SK-N-SH treated with all-trans-retinoic acid at 6 μM for 48 hours (cell line): ENCODE data around the gene SLITRK1.

Source experiments
- ATAC-seq: fragments of 200-7000 bp; cut with Tn5 transposase; 3 replicates; pipeline ENCODE4 v1.9.1; 2020; ENCODE audit warnings: mild to moderate bottlenecking, moderate library complexity
- ARNTL ChIP-seq: fragments of 450-650 bp; formaldehyde crosslinking; IDR thresholded peaks from 2 replicates; pipeline ENCODE4 v1.5.0; 2020; ENCODE audit warnings: low read depth, mild to moderate bottlenecking, moderate library complexity, borderline replicate concordance
- BACH2 ChIP-seq: fragments of 250-450 bp; sonication (Bioruptor Pico); IDR thresholded peaks from 2 replicates; pipeline ENCODE4 v1.9.0; 2021; ENCODE audit warnings: mild to moderate bottlenecking, borderline replicate concordance
- CSDC2 ChIP-seq: fragments of 250-450 bp; sonication (Bioruptor Pico); IDR thresholded peaks from 2 replicates; pipeline ENCODE4 v1.5.0; 2020; ENCODE audit warnings: mild to moderate bottlenecking, moderate library complexity
- GLIS3 ChIP-seq: fragments of 250-450 bp; sonication (Bioruptor Pico); IDR thresholded peaks from 2 replicates; pipeline ENCODE4 v1.5.0; 2020; ENCODE audit warnings: mild to moderate bottlenecking, moderate library complexity
- ISL1 ChIP-seq: fragments of 250-450 bp; sonication (Bioruptor Pico); IDR thresholded peaks from 2 replicates; pipeline ENCODE4 v2.1.2; 2022; ENCODE audit warnings: mild to moderate bottlenecking, moderate library complexity
- RARB ChIP-seq: fragments of 250-450 bp; sonication (Bioruptor Pico); IDR thresholded peaks from 2 replicates; pipeline ENCODE4 v1.8.0; 2021; ENCODE audit warnings: mild to moderate bottlenecking, moderate library complexity
- SNAI2 ChIP-seq: fragments of 250-450 bp; sonication (Bioruptor Pico); IDR thresholded peaks from 2 replicates; pipeline ENCODE4 v1.5.0; 2020; ENCODE audit warnings: mild to moderate bottlenecking, moderate library complexity
- TCF4 ChIP-seq: fragments of 250-450 bp; sonication (Bioruptor Pico); IDR thresholded peaks from 2 replicates; pipeline ENCODE4 v1.8.0; 2021; ENCODE audit warnings: mild to moderate bottlenecking, moderate library complexity, borderline replicate concordance
- TOX ChIP-seq: fragments of 250-450 bp; sonication (Bioruptor Pico); IDR thresholded peaks from 2 replicates; pipeline ENCODE4 v1.8.0; 2021; ENCODE audit warnings: mild to moderate bottlenecking, moderate library complexity, borderline replicate concordance
- ZFP3 ChIP-seq: fragments of 250-450 bp; sonication (Bioruptor Pico); IDR thresholded peaks from 2 replicates; pipeline ENCODE4 v1.5.0; 2020; ENCODE audit warnings: mild to moderate bottlenecking, moderate library complexity
- ZNF70 ChIP-seq: fragments of 450-650 bp; formaldehyde crosslinking; IDR thresholded peaks from 2 replicates; pipeline ENCODE4 v1.5.0; 2020; ENCODE audit warnings: mild to moderate bottlenecking, moderate library complexity
- ZNF8 ChIP-seq: fragments of 450-650 bp; formaldehyde crosslinking; IDR thresholded peaks from 2 replicates; pipeline ENCODE4 v1.5.0; 2020; ENCODE audit warnings: mild to moderate bottlenecking, moderate library complexity
- TF ChIP-seq, protein P1 (sequence below): fragments of 250-450 bp; sonication (Bioruptor Pico); IDR thresholded peaks from 2 replicates; pipeline ENCODE4 v1.5.0; 2020; ENCODE audit warnings: mild to moderate bottlenecking, moderate library complexity
- TF ChIP-seq, protein P2 (sequence below): fragments of 250-450 bp; sonication (Bioruptor Pico); IDR thresholded peaks from 2 replicates; pipeline ENCODE4 v1.8.0; 2020; ENCODE audit warnings: mild to moderate bottlenecking, moderate library complexity, borderline replicate concordance
- TF ChIP-seq, protein P3 (sequence below): fragments of 250-450 bp; sonication (Bioruptor Pico); IDR thresholded peaks from 2 replicates; pipeline ENCODE4 v1.5.1; 2020; ENCODE audit warnings: low read depth, mild to moderate bottlenecking, moderate library complexity
- TF ChIP-seq, protein P4 (sequence below): fragments of 250-450 bp; sonication (Bioruptor Pico); IDR thresholded peaks from 2 replicates; pipeline ENCODE4 v1.5.1; 2021; ENCODE audit warnings: mild to moderate bottlenecking, moderate library complexity
- TF ChIP-seq, protein P5 (sequence below): fragments of 250-450 bp; sonication (Bioruptor Pico); IDR thresholded peaks from 2 replicates; pipeline ENCODE4 v1.8.0; 2021; ENCODE audit warnings: low read depth, mild to moderate bottlenecking, moderate library complexity, borderline replicate concordance

Gene SLITRK1, protein sequence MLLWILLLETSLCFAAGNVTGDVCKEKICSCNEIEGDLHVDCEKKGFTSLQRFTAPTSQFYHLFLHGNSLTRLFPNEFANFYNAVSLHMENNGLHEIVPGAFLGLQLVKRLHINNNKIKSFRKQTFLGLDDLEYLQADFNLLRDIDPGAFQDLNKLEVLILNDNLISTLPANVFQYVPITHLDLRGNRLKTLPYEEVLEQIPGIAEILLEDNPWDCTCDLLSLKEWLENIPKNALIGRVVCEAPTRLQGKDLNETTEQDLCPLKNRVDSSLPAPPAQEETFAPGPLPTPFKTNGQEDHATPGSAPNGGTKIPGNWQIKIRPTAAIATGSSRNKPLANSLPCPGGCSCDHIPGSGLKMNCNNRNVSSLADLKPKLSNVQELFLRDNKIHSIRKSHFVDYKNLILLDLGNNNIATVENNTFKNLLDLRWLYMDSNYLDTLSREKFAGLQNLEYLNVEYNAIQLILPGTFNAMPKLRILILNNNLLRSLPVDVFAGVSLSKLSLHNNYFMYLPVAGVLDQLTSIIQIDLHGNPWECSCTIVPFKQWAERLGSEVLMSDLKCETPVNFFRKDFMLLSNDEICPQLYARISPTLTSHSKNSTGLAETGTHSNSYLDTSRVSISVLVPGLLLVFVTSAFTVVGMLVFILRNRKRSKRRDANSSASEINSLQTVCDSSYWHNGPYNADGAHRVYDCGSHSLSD

DNA sequence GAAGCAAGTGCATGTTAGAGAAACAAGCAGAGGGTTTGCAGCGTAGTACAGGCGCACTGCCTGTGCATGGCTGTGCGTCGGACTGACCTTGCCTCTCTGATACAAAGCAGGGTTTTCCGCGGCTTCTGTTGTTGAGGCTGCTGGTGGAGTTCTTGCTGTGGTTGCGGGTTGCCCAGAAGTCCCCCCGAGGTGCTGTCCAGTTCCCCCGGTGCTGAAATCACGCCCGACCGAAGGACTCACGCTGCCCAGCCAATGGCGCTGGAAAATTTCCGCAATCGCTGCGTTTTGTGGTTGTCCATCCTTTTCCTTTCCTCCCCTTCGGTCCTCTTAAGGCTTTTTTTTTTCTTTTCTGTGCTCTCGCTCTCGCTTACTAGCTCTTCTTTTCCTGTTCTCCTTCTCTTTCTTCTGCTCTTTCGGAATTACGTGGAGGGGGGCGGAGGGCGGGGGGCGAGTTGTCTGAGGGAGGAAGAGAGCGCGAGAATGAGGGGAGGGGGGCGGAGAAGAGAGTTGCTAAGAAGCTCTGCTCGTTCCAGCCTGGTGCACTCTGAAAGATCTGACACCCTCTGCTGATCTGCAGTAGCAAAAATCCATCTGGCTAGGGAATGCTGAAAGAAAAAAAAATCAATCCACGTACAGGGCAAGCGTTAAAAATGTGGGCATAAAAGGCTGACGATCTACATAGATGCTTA is at the start of gene SLITRK1:
Gene SLITRK1, minus strand, starts transcription at position 558 of the 689 bp plus-strand sequence. CDS start 967 bp downstream, outside the sequence.
- no peak for TF ChIP-seq GLIS3 (CRISPR knock-in tag)
- TF ChIP-seq TOX (CRISPR knock-in tag) = 0 out of 2 replicates have a peak, but pooled peaks have one; percentile 30
- TF ChIP-seq SNAI2 = no peak
- TF ChIP-seq ZFP3 (CRISPR knock-in tag) = peak; percentile 74; the same call in 1 of the 2 replicates
- ATAC-seq = peak; percentile 77

DNA sequence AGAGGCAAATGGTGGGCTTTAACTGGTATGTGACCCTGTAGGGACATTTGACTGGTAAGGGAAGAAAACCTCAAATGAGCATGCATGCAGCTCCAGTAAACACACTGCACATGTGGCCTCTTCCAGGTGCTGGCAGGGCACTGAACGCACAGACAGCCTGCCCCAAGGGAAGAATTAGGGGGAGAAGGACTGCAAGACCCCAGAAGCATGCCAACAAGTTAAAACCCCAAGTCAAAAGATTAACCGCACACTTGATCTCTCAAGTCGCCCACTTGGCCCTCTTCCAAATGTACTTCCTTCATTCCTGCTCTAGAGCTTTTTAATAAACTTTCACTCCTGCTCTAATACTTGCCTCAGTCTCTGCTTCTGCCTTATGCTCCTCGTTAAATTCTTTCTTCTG is 46.9 kb upstream of the SLITRK1 start:
- no peak for ATAC-seq
- no peak for TF ChIP-seq ISL1 (CRISPR knock-in tag)
- TF ChIP-seq, protein P1, sequence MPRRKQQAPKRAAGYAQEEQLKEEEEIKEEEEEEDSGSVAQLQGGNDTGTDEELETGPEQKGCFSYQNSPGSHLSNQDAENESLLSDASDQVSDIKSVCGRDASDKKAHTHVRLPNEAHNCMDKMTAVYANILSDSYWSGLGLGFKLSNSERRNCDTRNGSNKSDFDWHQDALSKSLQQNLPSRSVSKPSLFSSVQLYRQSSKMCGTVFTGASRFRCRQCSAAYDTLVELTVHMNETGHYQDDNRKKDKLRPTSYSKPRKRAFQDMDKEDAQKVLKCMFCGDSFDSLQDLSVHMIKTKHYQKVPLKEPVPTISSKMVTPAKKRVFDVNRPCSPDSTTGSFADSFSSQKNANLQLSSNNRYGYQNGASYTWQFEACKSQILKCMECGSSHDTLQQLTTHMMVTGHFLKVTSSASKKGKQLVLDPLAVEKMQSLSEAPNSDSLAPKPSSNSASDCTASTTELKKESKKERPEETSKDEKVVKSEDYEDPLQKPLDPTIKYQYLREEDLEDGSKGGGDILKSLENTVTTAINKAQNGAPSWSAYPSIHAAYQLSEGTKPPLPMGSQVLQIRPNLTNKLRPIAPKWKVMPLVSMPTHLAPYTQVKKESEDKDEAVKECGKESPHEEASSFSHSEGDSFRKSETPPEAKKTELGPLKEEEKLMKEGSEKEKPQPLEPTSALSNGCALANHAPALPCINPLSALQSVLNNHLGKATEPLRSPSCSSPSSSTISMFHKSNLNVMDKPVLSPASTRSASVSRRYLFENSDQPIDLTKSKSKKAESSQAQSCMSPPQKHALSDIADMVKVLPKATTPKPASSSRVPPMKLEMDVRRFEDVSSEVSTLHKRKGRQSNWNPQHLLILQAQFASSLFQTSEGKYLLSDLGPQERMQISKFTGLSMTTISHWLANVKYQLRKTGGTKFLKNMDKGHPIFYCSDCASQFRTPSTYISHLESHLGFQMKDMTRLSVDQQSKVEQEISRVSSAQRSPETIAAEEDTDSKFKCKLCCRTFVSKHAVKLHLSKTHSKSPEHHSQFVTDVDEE (CRISPR knock-in tag) = no peak
- no peak for TF ChIP-seq TCF4 (CRISPR knock-in tag)
- TF ChIP-seq BACH2 (CRISPR knock-in tag) = no peak
- TF ChIP-seq TOX (CRISPR knock-in tag) = no peak
- TF ChIP-seq ZNF70 (CRISPR knock-in tag) = no peak
- no peak for TF ChIP-seq ZNF8
- TF ChIP-seq ARNTL (CRISPR knock-in tag) = no peak

DNA sequence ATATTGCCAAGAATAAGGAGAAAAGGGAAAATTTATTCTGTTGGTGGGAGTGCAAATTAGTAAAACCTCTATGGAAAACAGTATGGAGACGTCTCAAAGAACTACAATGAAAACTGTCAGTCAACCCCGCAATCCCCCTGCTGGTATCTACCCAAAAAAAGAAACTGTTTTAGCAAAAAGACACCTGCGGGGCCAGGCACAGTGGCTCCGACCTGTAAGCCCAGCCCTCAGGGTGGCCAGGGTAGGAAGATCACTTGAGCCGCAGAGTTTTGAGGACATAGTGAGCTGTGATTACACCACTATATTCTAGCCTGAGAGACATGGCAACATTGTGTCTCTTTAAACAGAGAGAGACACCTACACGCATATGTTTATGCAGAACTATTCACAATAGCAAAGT is 37.5 kb upstream of the SLITRK1 start:
- no peak for ATAC-seq
- TF ChIP-seq, protein P2, sequence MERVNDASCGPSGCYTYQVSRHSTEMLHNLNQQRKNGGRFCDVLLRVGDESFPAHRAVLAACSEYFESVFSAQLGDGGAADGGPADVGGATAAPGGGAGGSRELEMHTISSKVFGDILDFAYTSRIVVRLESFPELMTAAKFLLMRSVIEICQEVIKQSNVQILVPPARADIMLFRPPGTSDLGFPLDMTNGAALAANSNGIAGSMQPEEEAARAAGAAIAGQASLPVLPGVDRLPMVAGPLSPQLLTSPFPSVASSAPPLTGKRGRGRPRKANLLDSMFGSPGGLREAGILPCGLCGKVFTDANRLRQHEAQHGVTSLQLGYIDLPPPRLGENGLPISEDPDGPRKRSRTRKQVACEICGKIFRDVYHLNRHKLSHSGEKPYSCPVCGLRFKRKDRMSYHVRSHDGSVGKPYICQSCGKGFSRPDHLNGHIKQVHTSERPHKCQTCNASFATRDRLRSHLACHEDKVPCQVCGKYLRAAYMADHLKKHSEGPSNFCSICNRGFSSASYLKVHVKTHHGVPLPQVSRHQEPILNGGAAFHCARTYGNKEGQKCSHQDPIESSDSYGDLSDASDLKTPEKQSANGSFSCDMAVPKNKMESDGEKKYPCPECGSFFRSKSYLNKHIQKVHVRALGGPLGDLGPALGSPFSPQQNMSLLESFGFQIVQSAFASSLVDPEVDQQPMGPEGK (CRISPR knock-in tag) = no peak
- no peak for TF ChIP-seq ISL1 (CRISPR knock-in tag)
- TF ChIP-seq CSDC2 (CRISPR knock-in tag) = no peak
- TF ChIP-seq, protein P3, sequence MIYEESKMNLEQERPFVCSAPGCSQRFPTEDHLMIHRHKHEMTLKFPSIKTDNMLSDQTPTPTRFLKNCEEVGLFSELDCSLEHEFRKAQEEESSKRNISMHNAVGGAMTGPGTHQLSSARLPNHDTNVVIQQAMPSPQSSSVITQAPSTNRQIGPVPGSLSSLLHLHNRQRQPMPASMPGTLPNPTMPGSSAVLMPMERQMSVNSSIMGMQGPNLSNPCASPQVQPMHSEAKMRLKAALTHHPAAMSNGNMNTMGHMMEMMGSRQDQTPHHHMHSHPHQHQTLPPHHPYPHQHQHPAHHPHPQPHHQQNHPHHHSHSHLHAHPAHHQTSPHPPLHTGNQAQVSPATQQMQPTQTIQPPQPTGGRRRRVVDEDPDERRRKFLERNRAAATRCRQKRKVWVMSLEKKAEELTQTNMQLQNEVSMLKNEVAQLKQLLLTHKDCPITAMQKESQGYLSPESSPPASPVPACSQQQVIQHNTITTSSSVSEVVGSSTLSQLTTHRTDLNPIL = no peak
- TF ChIP-seq, protein P4, sequence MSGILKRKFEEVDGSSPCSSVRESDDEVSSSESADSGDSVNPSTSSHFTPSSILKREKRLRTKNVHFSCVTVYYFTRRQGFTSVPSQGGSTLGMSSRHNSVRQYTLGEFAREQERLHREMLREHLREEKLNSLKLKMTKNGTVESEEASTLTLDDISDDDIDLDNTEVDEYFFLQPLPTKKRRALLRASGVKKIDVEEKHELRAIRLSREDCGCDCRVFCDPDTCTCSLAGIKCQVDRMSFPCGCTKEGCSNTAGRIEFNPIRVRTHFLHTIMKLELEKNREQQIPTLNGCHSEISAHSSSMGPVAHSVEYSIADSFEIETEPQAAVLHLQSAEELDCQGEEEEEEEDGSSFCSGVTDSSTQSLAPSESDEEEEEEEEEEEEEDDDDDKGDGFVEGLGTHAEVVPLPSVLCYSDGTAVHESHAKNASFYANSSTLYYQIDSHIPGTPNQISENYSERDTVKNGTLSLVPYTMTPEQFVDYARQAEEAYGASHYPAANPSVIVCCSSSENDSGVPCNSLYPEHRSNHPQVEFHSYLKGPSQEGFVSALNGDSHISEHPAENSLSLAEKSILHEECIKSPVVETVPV (CRISPR knock-in tag) = no peak
- no peak for TF ChIP-seq ZFP3 (CRISPR knock-in tag)
- TF ChIP-seq, protein P5, sequence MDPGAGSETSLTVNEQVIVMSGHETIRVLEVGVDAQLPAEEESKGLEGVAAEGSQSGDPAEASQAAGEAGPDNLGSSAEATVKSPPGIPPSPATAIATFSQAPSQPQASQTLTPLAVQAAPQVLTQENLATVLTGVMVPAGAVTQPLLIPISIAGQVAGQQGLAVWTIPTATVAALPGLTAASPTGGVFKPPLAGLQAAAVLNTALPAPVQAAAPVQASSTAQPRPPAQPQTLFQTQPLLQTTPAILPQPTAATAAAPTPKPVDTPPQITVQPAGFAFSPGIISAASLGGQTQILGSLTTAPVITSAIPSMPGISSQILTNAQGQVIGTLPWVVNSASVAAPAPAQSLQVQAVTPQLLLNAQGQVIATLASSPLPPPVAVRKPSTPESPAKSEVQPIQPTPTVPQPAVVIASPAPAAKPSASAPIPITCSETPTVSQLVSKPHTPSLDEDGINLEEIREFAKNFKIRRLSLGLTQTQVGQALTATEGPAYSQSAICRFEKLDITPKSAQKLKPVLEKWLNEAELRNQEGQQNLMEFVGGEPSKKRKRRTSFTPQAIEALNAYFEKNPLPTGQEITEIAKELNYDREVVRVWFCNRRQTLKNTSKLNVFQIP (CRISPR knock-in tag) = no peak
- TF ChIP-seq ZNF70 (CRISPR knock-in tag) = no peak
- TF ChIP-seq GLIS3 (CRISPR knock-in tag) = no peak
- no peak for TF ChIP-seq RARB (CRISPR knock-in tag)
- no peak for TF ChIP-seq TOX (CRISPR knock-in tag)
